Memory B cell (primary cell): Measurements from ENCODE around the gene CHORDC1.
"Not testable (repeated sequence)": the region's sequence is repeated elsewhere in the genome, so short reads cannot be mapped to it uniquely, and the experiment has no call there.

Experiments
- ATAC-seq: fragments of 150-1000 bp; cut with Tn5 transposase; 2 replicates; pipeline ENCODE4 v1.10.0; 2021; ENCODE audit warnings: low read depth, mild to moderate bottlenecking, moderate library complexity
- DNase-seq, 2 donors: peaks; one replicate each; pipeline ENCODE4 v3.0.0; 2022; ENCODE audit warnings: low spot score in 2 of 2
- H3K27ac Mint-ChIP-seq: one replicate; pipeline ENCODE4 v1.8.0; 2022; ENCODE audit warnings: mild to moderate bottlenecking, moderate library complexity, mixed read lengths
- H3K27me3 Mint-ChIP-seq: one replicate; pipeline ENCODE4 v1.8.0; 2022; ENCODE audit warnings: mixed read lengths
- H3K36me3 Mint-ChIP-seq: one replicate; pipeline ENCODE4 v1.8.0; 2022; ENCODE audit warnings: mild to moderate bottlenecking, mixed read lengths
- H3K4me1 Mint-ChIP-seq: one replicate; pipeline ENCODE4 v1.8.0; 2022; ENCODE audit warnings: mixed read lengths
- H3K4me3 Mint-ChIP-seq: one replicate; pipeline ENCODE4 v1.8.0; 2022; ENCODE audit warnings: mild to moderate bottlenecking, moderate library complexity, mixed read lengths
- H3K9me3 Mint-ChIP-seq: one replicate; pipeline ENCODE4 v1.8.0; 2022; ENCODE audit warnings: mixed read lengths

CHORDC1 gene

GRCh38 chr11:90222459-90223247 lies at the start of gene CHORDC1:
TSS of gene CHORDC1 (minus strand) at chr11:90223049. CDS start at chr11:90222954, 95 bp downstream.
- Mint-ChIP-seq H3K36me3 (peaks cover 6% of the 10 kb centered on the region), H3K27me3 (no peaks in the 10 kb centered on the region), H3K27ac (peak within 1 kb of the TSS; percentile 94), H3K4me1 (peaks cover 34% of the 10 kb centered on the region), H3K9me3 (no peaks in the 10 kb centered on the region), H3K4me3 (peak within 1 kb of the TSS; percentile 98)
- DNase-seq = peak; percentile 81 to 86
- peak; percentile 89 for ATAC-seq

DNA sequence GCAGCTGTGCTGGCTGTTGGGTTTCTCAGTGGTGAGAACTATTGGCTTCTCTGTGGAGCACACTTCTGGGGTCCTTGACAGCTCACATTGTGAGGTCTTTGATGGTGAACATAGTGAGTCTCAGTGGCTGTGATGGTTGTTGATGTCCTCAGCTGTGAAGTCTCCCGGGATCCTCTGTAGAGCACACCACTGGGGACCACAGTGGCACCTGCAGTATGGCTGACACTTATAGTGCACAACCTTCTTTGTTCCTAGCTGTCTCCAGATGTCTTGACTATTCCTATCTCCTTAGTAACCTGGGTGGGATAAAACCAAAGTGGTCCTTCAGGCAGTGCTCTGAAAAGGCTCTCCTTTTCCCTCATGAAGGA lies 34.3 kb upstream of the CHORDC1 start:
- peaks cover 6% of the 10 kb centered on the region for H3K4me1 Mint-ChIP-seq
- ATAC-seq = no peak
- peaks cover 1% of the 10 kb centered on the region for H3K9me3 Mint-ChIP-seq
- H3K27ac Mint-ChIP-seq = no peak overlapping the region
- peaks cover 2% of the 10 kb centered on the region for H3K27me3 Mint-ChIP-seq
- no peak for DNase-seq
- H3K36me3 Mint-ChIP-seq = no peaks in the 10 kb centered on the region
- no peak overlapping the region for H3K4me3 Mint-ChIP-seq

DNA sequence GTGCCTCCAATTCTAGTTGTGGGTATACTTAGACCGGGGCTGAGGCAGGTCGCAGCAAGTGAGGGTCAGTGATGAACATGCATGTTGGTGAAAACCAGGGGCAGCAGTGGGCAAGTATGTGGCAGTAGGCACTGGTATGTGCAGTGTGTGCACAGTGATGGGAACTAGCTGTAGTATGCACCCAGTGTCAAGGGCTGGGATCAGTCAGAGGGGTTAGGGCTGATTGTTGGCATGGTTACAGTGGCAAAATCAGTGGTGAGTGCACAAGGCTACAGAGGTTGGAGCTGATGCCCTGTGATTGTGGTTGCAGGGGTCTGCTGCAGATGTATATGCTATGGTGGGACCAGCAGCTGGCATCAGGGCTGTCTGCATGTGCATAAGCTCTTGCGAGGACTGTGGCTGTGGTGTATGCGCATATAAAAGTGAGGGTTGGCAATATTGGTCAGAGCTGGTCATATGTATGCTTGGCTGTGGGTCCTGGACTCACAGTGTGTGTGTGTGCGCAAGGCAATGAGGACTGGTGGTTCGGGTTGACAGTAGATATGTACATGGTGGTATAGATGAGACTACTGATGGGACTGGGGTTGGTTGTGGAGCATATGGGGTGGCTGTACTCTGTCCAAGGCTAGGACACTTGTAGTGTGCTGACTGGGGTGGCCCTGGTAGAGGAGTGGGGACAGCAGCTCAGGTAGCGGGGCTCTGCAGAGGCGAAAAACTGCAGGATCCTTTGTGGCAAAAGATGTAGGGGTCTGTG lies 33.7 kb upstream of the CHORDC1 start:
- Mint-ChIP-seq H3K4me3 (no peak overlapping the region), H3K36me3 (no peaks in the 10 kb centered on the region), H3K4me1 (peaks cover 10% of the 10 kb centered on the region), H3K27me3 (peaks cover 2% of the 10 kb centered on the region), H3K9me3 (peaks cover 1% of the 10 kb centered on the region), H3K27ac (no peak overlapping the region)
- ATAC-seq (no peak), DNase-seq (no peak)

GRCh38 chr11:90254065-90254464 lies 31.2 kb upstream of the CHORDC1 start:
- no peak for ATAC-seq
- no peak overlapping the region for H3K27ac Mint-ChIP-seq
- peaks cover 1% of the 10 kb centered on the region for H3K9me3 Mint-ChIP-seq
- peaks cover 2% of the 10 kb centered on the region for H3K27me3 Mint-ChIP-seq
- no peak for DNase-seq
- H3K36me3 Mint-ChIP-seq = no peaks in the 10 kb centered on the region
- no peak overlapping the region for H3K4me3 Mint-ChIP-seq
- peaks cover 16% of the 10 kb centered on the region for H3K4me1 Mint-ChIP-seq

- H3K4me1 Mint-ChIP-seq = peaks cover 16% of the 10 kb centered on the region
- ATAC-seq = no peak
- H3K4me3 Mint-ChIP-seq = no peak overlapping the region
- H3K27ac Mint-ChIP-seq = no peak overlapping the region
- H3K9me3 Mint-ChIP-seq = peaks cover 1% of the 10 kb centered on the region
- no peaks in the 10 kb centered on the region for H3K36me3 Mint-ChIP-seq
- peaks cover 2% of the 10 kb centered on the region for H3K27me3 Mint-ChIP-seq
- no peak for DNase-seq
Measured at GRCh38 chr11:90252053-90252452, 29.2 kb upstream of the CHORDC1 start.

- H3K36me3 Mint-ChIP-seq = no peaks in the 10 kb centered on the region
- peaks cover 1% of the 10 kb centered on the region for H3K9me3 Mint-ChIP-seq
- H3K27ac Mint-ChIP-seq = peak overlapping the region; percentile 21
- DNase-seq = no peak
- peak overlapping the region; percentile 38 for H3K4me3 Mint-ChIP-seq
- no peak for ATAC-seq
- peaks cover 13% of the 10 kb centered on the region for H3K4me1 Mint-ChIP-seq
- peaks cover 2% of the 10 kb centered on the region for H3K27me3 Mint-ChIP-seq
Measured at GRCh38 chr11:90251599-90251998, 28.8 kb upstream of the CHORDC1 start.

DNA sequence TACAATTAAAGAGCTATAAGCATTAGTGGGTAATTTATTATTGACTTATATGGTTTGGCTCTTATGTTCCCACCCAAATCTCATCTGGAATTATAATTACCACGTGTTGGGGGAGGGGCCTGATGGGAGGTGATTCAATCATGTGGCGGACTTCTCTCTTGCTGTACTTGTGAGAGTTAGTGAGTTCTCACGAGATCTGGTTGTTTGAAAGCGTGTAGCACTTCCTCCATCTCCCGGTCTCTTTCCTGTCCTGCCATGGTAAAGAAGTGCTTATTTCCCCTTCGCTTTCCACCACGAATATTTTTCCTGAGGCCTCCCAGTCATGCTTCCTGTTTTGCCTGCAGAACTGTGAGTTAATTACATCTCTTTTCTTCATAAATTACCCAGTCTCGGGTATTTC lies 28.1 kb upstream of the CHORDC1 start:
- Mint-ChIP-seq H3K36me3 (no peaks in the 10 kb centered on the region), H3K4me3 (peak overlapping the region; percentile 77), H3K27me3 (peaks cover under 1% of the 10 kb centered on the region), H3K27ac (peak overlapping the region; percentile 21), H3K4me1 (peaks cover 13% of the 10 kb centered on the region), H3K9me3 (peaks cover 1% of the 10 kb centered on the region)
- no peak for DNase-seq
- ATAC-seq = peak; percentile 45

DNA sequence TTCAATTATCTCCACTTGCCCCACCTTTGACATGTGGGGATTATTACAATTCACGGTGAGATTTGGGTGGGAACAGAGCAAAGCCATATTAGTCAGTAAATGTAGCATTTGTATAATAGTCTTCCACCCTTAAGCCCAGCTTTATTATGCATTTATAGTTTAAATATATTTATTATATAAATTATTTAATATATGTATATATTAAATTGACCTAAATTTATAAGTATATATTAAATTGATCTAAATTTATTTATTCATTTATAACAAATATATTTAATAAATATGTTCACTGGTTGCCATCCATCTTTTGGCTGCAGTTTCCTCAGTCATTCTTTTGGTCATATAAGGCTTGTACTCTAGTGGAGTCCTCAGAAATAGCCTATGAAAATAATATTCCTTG lies 23.6 kb upstream of the CHORDC1 start:
- Mint-ChIP-seq H3K4me3 (no peak overlapping the region), H3K36me3 (no peaks in the 10 kb centered on the region), H3K9me3 (no peaks in the 10 kb centered on the region), H3K27me3 (peaks cover 6% of the 10 kb centered on the region), H3K4me1 (peaks cover 6% of the 10 kb centered on the region), H3K27ac (no peak overlapping the region)
- DNase-seq (no peak), ATAC-seq (no peak)

DNA sequence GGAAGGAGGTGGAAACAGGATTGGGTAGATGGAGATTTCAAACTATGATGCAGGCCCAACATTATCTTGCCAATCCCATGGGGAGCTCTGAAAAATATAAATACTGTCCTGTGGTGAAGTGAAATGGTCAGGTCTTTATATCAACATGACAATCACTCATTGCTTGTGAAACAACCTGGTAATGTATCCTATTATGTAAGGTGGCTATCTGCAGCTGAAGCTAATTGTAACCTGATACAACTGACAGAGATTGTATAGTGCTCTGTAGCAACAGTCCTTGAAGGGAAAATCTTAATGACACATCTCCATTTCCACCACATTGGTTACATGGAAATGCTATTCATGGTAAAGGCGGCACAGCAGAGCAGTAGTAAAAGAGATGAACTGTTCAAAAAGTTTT lies 20.7 kb upstream of the CHORDC1 start:
- Mint-ChIP-seq H3K36me3 (no peaks in the 10 kb centered on the region), H3K27me3 (peaks cover 10% of the 10 kb centered on the region), H3K4me3 (no peak overlapping the region), H3K27ac (no peak overlapping the region), H3K4me1 (no peaks in the 10 kb centered on the region), H3K9me3 (no peaks in the 10 kb centered on the region)
- ATAC-seq (no peak), DNase-seq (no peak)

- Mint-ChIP-seq H3K27me3 (peaks cover 10% of the 10 kb centered on the region), H3K27ac (no peak overlapping the region), H3K4me1 (no peaks in the 10 kb centered on the region), H3K4me3 (no peak overlapping the region), H3K36me3 (no peaks in the 10 kb centered on the region), H3K9me3 (no peaks in the 10 kb centered on the region)
- DNase-seq = no peak
- ATAC-seq = no peak
Measured at GRCh38 chr11:90242894-90243416, 20.1 kb upstream of the CHORDC1 start.

DNA sequence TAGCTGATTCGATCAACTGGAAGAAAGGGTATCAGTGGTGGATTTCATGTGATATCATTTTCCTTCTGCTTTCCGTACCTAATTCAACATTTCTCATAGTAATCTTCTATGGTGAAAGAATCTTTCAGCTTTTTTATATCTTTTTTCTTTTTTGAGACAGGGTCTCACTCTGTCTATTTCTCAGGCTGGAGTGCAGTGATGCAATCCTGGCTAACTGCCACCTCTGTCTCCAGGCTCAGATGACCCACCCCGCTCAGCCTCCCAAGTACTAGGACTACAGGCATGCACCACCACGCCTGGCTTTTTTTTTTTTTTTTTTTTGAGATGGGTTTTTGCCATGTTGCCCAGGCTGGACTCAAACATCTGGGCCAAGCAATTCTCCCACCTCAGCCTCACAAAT lies 18.6 kb upstream of the CHORDC1 start:
- no peak for DNase-seq
- no peak overlapping the region for H3K27ac Mint-ChIP-seq
- no peak for ATAC-seq
- H3K36me3 Mint-ChIP-seq = no peaks in the 10 kb centered on the region
- no peak overlapping the region for H3K4me3 Mint-ChIP-seq
- H3K4me1 Mint-ChIP-seq = no peaks in the 10 kb centered on the region
- peaks cover 10% of the 10 kb centered on the region for H3K27me3 Mint-ChIP-seq
- H3K9me3 Mint-ChIP-seq = no peaks in the 10 kb centered on the region

GRCh38 chr11:90239967-90240636 lies 17.3 kb upstream of the CHORDC1 start:
- not testable (repeated sequence) for ATAC-seq

DNA sequence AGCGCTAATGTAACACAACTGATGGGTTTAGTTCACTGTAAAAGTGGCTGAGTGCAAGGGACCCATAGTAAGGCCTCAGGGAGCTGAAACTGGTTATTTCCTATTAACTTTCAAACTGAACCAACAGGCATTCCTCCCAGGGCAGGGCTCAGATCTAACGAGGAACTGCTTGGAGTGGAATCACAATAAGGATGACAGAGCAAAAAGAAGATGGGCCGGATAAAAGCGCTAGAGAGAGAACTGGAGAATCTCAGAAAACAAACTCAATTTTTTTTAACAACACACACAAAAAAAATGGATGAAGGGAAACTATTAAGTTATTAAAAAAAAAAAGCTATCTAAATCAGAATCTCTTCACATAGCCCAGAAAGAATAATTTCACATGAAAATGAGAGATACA lies 14.2 kb upstream of the CHORDC1 start:
- ATAC-seq (no peak), DNase-seq (no peak)
- Mint-ChIP-seq H3K9me3 (no peaks in the 10 kb centered on the region), H3K27ac (no peak overlapping the region), H3K4me1 (no peaks in the 10 kb centered on the region), H3K36me3 (no peaks in the 10 kb centered on the region), H3K27me3 (peaks cover 5% of the 10 kb centered on the region), H3K4me3 (no peak overlapping the region)

More at GRCh38 chr11:90239967-90240636, 17.3 kb upstream of the CHORDC1 start:
- H3K27me3 Mint-ChIP-seq = peaks cover 12% of the 10 kb centered on the region
- H3K36me3 Mint-ChIP-seq, H3K4me3 Mint-ChIP-seq, H3K9me3 Mint-ChIP-seq, H3K4me1 Mint-ChIP-seq, H3K27ac Mint-ChIP-seq, DNase-seq: not testable (repeated sequence)

DNA sequence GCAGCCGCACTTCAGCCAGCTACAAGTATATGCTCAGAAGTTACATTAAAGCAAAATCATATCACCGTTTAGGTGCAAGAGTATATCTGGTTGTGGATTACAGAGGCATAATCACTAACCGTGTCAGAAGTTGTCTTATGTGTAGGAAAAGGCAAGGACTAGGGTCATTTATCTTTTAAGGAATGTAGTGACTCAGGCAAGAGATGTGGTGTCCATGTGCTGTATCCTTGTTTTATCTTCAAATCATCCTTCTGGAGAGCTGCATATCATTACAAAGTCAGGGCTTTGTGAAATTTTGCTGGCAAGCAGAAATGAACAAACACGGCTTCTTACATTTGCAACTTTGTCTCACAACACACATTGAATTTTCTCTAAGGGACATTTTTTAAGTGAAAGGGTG lies 12.7 kb upstream of the CHORDC1 start:
- no peaks in the 10 kb centered on the region for H3K36me3 Mint-ChIP-seq
- H3K9me3 Mint-ChIP-seq = no peaks in the 10 kb centered on the region

More for the DNA sequence above, 12.7 kb upstream of the CHORDC1 start:
- no peak overlapping the region for H3K27ac Mint-ChIP-seq
- no peak overlapping the region for H3K4me3 Mint-ChIP-seq
- no peak for DNase-seq
- peaks cover 5% of the 10 kb centered on the region for H3K27me3 Mint-ChIP-seq
- no peaks in the 10 kb centered on the region for H3K4me1 Mint-ChIP-seq
- no peak for ATAC-seq
